DMS153 treated with DMSO at 0.1 percent for 48 hours (cell line): Measurements from ENCODE around the gene SPARCL1.
A peak's percentile ranks its signal among the peaks of the same experiment; 100 is the strongest.
"Not testable (repeated sequence)": the region's sequence is repeated elsewhere in the genome, so short reads cannot be mapped to it uniquely, and the experiment has no call there.

Experiments
- DNase-seq: peaks from one replicate; lab custom pipeline; 2025; ENCODE audit not compliant: unreplicated experiment; lab: John Stamatoyannopoulos, UW

Gene SPARCL1

DNA sequence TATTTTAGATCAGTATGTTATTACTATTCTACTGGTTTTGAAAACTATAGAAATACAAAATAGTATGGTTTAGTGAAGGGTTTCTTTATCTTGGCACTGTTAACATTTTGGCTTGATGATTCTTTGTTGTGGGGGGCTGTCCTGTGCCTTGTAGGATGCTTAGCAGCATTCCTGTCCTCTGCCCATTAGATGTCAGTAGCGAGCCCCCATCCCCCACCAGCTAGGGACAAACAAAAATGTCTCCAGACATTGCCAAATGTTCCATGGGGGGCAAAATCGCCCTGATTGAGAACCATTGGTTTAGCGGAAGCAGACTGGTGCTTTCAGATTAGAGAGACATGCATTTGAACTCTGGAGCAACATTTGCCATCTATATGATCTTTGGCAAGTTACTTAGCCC, 23.3 kb downstream of the SPARCL1 start:
- no peak for DNase-seq

DNA sequence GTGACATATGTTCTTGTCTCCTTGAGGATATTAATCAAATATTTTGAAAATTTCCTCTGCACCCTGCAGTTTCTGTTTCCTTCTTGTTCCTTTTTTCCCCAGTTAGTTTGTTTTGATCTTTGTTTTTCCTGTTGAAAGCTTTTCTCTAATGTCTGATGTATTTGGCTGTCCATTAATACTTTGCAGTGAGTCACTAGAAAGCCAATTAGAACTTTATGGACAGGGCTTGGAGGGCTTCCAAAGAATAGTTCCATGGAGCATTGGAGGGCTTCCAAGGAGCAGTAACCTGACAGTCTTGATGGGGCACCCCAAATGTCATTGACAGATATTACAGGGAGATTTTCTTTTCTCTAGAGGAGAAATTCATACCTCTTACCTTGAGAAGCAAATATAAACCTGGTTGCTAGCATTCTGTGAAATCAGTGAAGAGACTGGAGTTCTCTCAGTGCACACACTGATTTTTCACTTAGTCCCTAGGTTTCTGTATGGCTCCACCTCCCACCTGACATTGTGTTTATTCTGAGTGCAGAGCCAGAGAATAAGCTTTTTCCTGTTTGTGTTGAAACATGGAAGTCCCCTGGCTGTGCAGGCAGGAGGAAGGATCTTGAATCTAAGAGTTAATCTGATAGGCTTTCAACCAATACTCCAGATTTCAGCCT, 26.5 kb downstream of the SPARCL1 start:
- peak; percentile 91 for DNase-seq

DNA sequence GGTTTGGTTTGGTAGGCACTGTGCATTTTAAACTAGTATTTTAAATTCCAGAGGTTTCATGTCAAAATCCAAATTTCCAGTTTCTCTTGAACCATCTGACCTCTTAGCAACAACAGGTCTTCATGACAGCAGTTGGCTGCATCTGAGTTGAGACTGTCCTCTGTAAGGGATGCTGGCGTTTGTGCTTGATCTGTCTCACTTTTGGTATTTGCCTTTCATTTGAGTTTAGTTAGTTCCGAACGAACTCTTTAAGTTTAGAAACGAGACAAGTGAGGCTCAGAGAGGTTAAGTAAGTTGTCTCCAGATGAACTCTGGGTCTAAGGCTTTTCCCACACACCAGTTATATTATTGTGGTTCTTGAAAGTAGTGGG, 29.1 kb downstream of the SPARCL1 start:
- no peak for DNase-seq

DNA sequence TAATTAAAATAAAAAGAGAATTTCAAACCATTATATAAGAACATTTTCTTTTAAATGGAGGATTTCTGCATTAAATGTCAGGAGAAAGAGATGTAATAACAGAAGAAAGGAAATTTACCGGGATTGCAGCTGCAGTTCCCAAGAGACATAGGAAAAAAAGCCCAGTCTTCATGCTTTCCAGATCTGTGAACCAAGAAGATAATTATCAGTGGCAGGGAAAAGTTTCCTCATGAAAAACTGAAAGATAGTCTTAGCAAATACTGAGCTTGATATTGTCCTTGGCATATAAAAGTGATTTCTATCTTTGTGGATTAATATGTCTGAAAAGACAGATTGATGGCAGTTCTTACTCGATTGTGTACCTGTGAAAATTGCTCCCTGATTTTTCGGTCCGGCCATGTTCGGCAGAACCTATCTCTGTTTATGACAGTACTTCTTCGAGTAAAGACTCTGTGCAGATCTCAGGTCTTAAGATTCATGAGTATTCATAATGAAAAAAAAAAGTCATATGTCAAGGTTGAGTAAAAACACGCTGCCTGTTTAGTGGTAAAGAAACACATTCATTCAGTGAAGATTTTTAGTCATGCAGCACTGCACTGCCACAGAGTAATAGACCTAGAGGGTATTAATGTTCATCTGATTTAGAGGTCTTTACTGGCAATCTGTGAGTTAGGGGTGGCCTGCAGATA, 29.6 kb downstream of the SPARCL1 start:
- no peak for DNase-seq

DNA sequence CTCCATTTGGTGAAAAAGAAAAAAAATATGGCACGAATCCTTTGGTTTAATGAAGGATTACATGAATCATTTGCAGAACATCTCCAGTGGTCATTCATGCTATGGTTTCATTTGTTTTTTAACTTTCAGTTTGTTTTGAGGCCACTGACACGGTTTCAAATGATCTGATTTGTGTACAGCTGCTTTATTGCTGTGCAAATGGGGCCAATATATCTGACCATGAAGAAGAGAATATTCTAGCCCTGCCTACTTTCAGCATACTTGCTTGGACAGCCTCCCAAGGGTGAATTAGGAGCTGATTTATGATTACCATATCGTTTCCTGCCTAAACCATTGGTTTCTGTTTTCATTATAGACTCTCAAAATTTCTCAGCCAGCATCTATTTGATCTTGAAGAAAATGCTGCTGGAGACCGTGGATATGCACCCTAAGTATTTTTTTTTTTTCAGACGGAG, 30.7 kb downstream of the SPARCL1 start:
- DNase-seq, result no peak

DNA sequence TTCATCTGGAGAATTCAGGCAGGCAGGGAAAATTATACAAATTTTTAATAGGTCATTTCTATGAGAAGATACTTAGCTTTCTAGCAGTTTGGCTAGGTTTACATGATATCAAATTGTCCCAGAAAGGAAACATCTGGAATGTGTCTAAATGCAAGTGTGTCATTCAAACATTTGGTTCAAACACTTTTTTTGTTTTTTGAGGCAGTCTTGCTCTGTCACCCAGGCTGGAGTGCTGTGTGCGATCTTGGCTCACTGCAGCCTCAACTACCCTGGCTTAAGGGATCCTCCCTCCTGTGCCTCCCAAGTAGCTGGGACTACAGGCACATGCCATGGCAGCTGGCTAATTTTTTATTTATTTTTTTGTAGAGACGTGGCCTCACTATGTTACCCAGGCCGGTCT, 31.6 kb downstream of the SPARCL1 start:
- no peak for DNase-seq

DNA sequence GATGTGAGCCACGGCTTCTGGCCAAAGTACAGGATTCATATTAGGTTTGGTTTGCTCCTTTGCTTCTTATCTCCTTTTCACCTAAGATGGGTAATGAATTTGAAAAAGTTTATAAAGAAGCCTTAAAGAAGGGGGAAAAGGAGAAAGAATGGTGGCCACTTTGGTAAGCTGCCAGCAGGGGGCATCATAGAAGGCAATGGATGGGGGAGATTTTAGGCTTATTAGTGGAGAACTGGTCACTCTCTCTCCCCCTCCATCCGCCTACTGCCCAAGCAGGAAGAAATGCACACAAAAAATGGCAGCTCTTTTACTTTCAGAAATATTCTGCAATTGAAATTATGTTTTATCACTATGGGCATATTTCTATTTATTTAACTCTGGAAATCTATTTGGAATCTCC, 32.0 kb downstream of the SPARCL1 start:
- DNase-seq, result no peak

DNA sequence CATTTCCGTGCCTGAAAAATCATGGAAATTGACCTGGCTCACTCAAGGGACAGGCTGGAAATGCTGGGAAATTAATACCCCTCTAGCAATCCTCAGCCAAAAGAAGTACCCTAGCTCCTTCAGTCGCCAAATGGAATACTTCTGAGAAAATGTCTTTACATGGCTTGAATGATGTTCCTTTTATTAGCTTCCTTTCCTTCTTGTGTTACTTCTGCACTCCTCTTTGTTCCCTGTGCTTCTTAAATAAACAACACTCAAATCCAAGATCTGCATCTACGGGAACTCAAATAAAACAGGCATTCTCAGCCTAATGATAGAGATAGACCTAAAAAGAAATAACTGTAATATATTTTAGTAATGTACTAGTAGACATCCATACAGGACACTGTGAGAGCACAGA, 36.1 kb downstream of the SPARCL1 start:
- DNase-seq, result no peak

DNA sequence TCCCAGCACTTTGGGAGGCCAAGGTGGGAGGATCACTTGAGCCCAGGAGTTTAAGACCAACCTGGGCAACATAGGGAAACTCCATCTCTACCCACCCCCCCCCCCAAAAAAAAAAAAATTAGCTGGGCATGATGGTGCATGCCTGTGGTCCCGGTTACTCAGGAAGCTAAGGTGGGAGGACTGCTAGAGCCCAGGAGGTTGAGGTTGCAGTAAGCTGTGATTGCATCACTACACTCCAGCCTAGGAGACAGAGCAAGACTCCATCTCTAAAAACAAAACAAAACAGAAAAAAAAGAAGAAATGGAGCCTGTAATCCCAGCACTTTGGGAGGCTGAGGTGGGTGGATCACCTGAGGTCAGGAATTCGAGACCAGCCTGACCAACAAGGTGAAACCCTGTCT, 37.3 kb downstream of the SPARCL1 start:
- not testable (repeated sequence) for DNase-seq

DNA sequence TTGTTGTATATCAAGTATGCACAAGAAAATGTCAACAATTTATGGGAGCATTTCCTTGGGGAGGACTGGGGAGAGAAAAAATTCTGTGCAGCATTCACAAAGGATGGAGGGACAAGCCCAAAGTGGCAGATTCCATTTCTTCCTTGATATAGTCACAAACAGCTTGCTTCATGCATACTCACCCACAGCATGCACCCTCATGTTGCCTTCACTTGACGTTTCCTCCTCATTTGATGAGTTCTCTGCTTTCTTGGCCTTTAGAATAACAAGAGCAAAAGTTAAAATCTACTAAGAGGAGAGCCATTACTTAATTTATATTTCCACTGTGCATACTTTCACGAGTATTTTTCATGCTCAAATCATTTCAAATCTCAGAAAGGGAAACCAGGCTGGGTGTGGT, 37.7 kb downstream of the SPARCL1 start:
- DNase-seq, result no peak

DNA sequence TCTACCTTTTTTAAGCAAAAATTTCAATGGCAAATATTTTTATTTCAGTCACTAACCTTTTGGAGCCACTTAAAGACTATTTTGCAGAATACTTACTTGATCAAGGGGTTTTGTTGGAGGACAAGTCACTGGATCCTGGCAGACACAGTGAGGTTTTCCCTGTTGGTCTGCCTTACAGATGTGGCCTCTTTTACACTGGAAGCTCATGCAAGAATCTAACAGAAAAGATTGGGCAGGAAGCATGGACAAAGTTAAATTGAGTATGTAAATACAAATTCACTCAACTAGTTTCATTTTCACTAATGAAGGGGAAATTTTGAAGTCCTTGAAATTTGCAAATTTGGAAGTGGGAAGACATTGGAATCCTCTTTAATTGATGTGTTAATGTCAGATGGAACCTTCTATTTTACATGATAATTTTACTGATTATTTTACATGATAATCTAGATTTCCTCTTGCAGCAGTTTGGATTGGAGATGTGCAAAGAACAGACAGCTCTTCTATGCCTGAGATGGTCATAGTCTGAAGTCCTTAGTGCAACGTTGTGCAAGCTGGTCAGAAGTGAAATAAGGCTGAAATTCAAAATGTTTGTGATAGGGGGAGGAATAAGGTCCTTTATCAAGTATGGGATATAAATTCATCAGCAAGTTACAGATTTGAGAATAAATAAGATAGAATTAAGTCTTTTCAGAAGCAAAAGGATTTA, 38.4 kb downstream of the SPARCL1 start:
- no peak for DNase-seq

DNA sequence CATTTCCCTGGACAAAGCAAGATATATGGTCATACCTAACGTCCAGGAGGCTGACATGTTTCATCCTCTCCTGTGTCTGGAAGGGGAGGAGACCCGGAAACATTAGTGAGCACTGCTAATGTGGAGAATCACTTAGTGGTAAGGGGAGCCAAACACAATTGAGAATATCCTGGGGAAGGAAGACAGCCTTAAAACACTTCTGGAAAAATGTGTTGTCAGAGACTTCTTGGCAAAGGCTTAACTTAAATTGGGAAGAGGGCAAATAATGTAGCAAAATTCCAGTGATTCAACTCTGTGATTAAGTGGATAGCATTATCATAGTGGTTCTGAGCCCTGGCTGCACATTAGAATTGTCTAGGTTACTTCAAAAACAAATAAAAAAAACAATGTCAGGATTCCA, 39.5 kb downstream of the SPARCL1 start:
- DNase-seq, result no peak

DNA sequence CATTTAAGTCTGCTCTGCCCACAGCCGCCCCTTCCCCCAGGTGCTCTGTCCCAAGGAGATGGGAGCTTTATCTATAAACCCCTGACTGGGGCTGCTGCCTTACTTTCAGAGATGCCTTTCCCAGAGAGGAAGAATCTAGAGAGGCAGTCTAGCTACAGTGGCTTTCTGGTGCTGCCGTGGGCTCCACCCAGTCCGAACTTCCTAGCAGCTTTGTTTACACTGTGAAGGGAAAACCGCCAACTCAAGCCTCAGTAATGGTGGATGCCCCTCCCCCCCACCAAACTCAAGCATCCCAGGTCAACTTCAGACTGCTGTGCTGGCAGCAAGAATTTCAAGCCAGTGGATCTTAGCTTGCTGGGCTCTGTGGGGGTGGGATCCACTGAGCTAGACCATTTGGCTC, 40.5 kb downstream of the SPARCL1 start:
- DNase-seq, result not testable (repeated sequence)

DNA sequence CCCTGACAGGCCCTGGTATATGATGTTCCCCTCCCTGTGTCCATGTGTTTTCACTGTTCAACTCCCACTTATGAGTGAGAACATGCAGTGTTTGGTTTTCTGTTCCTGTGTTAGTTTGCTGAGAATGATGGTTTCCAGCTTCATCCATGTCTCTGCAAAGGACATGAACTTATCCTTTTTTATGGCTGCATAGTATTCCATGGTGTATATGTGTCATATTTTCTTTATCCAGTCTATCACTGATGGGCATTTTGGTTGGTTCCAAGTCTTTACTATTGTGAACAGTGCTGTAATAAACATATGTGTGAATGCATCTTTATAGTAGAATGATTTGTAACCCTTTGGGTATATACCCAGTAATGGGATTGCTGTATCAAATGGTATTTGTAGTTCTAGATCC, 45.9 kb downstream of the SPARCL1 start:
- not testable (repeated sequence) for DNase-seq

DNA sequence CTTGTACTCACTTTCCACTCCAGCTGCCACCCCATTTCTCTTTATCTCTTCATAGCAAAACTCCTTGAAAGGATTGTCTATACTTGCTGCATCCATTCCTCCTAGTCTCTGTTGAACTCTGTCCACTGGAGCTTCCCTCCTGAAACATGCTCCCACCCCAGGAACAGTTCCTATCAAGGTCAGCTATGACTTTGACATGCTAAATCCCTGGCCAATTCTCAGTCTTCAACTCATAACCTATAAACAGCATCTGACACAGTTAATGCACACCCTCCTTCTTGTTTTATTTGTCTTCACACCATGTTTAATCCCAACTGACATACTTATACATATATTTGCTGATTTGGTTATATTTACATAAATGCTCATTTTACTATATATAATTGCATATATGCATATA, 47.8 kb downstream of the SPARCL1 start:
- DNase-seq, result no peak

DNA sequence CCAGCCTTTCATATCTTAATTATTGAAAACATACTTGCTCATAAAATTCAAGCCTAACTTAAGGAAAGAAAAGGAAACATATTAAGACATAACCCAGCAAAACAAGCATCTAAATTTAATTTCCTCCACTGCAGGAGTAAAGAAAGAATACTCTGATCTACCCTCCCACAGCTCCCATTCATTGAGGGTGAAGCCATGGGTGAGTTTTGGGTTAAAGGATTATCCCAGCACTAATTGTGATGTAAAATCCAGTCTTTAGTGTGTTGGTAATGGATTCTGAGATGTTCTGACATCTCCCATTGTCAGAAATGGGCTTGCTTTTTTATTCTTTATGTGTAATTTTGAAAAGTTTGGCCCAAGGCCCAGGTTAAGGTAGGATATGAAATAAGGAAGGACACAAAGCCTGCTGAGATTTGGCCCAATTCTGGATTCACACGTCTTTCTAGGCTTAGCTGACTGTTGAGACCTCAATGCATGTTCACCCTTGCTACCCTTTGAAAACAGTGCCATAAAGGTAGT, 50.4 kb downstream of the SPARCL1 start:
- no peak for DNase-seq

DNA sequence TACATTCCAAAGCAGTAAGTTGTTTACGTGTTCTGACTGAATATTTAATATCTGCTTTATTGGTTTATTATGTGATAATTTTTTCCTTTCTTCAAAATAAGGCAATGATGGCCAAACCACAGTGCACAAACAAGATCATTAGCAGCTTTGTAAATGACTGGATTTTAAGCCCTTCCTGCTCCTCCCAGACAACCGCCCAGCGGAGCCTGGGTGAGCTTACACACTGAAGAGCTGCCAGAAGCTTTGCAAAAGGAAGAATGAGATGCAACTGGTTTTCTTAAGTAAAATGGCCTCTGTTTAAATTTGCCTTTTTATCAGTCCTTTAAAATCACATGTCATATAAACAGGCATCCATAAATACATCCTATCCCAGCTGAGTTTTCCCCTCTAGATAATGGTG, 52.2 kb downstream of the SPARCL1 start:
- DNase-seq, result no peak

DNA sequence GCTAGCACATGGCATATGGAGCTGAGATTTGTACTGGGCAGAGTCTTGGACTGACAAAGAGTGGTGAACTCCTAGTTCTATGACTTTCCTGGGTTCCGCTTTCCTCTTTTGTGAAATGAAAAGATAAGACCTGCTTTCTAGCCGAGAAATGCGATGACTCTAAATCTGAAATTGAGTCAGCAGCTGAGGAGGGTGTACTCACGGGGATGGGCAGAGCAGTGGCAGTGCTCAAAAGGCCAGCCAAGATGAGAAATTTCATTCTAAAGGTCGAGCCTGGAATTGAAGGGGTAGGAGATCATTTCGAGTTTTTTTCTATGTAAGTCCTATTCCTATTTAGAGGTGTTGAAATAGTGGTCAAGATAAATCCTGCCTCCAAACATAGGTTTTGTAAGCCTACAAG, 59.8 kb downstream of the SPARCL1 start:
- no peak for DNase-seq

DNA sequence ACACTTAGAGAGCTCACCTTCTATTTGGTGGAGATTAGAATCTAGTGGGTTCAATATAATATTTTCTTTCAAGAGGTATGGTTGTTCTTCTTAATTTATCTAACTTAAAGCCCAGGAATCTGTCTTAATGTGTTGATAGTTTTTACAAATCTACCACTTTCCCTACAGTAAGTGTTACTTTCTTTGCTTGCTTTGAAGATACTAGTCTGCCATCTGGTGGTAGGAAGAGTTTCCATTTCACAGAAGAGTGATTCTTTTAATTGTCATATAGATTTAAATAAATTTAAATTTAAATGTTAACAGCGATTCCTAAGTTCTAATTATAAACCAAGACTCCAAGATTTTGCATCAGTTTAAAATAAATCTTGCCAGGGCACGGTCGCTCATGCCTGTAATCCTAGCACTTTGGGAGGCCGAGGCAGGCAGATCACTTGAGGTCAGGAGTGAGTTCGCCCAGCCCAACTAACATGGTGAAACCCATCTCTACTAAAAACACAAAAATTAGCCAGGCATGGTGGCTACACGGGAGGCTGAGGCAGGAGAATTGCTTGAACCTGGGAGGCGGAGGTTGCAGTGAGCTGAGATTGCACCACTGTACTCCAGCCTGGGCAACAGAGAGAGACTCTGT, 63.3 kb downstream of the SPARCL1 start:
- peak; percentile 51 for DNase-seq

DNA sequence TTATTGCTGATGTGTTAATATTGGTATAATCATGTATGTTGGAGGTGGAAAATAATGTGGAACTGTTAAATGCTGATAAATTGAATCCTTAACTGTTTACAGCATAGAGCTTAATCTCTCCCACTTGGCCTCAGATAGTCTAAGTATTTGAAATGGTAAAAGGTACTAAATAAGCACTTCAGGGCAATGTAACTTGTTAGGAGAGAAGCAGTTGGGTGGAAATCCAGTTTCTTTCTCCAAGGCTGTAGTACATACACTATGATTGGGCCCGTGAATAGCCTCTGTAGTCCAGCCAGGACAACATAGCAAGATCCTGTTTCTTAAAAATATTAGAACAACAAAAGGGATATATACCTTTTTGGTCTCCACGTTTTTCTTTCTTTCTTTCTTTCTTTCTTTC, 67.1 kb downstream of the SPARCL1 start:
- DNase-seq, result no peak

DNA sequence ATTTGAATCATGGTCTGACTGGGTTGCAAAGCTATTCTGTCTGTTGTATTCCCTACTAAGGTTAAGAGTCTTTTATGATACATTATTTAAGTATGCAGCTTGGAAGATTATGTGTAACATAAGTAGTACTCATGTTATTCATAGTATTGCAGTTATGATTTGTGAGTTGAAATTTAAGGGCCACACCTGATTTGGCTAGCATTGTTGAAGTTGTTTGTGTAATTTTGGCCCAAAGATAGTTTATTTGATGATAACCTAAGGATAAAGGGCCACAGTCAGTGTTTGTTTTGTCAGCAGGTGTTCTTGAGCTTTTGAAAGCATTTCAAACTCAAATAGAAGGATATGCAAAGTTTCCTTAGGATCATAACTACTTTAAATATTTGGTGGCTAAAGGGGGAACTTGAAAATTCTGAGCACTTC, 67.9 kb downstream of the SPARCL1 start:
- no peak for DNase-seq

DNA sequence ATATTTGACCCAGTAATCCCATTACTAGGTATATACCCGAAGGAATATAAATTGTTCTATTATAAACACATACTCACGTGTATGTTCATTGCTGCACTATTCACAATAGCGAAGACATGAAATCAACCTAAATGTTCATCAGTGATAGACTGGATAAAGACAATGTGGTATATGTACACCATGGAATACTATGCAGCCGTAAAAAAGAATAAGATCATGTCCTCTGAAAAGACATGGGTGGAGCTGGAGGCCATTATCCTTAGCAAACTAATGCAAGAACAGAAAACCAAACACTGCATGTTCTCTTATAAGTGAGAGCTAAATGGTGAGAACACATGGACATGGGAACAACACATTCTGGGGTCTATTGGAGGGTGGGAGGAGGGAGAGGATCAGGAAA, 70.3 kb downstream of the SPARCL1 start:
- no peak for DNase-seq
